HEK293 (cell line): ENCODE results near the gene PTX3.

Experiments used
- PBX3 ChIP-seq: sonication (generic); formaldehyde crosslinking; IDR thresholded peaks from 2 replicates; pipeline ENCODE4 v1.8.1; 2022; ENCODE audit warnings: mild to moderate bottlenecking, moderate library complexity, missing genetic modification reagents
- ZFP3 ChIP-seq: fragments of 450-650 bp; formaldehyde crosslinking; IDR thresholded peaks from 2 replicates; pipeline ENCODE4 v1.5.1; 2016; ENCODE audit warnings: low read depth, missing biosample characterization, missing genetic modification characterization
- ZNF302 ChIP-seq: fragments of 450-650 bp; formaldehyde crosslinking; IDR thresholded peaks from 2 replicates; pipeline ENCODE4 v1.5.1; 2016; ENCODE audit warnings: missing biosample characterization, missing genetic modification characterization, low read depth

DNA sequence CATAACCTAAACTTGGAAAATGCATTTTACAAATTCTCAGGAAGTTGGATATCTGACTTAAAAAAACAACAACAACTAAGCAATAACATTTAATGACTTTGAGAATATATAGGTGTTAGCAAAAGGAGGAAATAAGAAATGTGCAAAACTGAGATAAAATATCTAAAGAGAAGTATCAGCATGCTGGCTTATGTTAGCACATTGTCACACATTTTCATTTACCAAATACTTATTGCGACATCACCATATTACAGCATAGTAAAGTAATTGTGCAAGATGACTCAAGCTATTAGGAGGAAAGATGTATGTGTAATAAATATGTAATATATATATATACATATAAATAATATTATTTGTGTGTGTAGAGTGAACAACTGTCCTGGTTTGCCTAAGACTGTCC is 9.2 kb downstream of the PTX3 start:
- TF ChIP-seq ZFP3 (tag by site-specific recombination) (no peak), PBX3 (CRISPR knock-in tag) (no peak), ZNF302 (no peak)
